Measurements from ENCODE around the gene ANKH. TPM values are rescaled to one million over a fixed set of nuclear protein-coding genes. Genes with fewer than 3 reads are reported as not detected.

The ANKH gene
- polyA plus RNA-seq, 3 donors, result 2.4 to 6.3 (median 3.1) TPM

DNA sequence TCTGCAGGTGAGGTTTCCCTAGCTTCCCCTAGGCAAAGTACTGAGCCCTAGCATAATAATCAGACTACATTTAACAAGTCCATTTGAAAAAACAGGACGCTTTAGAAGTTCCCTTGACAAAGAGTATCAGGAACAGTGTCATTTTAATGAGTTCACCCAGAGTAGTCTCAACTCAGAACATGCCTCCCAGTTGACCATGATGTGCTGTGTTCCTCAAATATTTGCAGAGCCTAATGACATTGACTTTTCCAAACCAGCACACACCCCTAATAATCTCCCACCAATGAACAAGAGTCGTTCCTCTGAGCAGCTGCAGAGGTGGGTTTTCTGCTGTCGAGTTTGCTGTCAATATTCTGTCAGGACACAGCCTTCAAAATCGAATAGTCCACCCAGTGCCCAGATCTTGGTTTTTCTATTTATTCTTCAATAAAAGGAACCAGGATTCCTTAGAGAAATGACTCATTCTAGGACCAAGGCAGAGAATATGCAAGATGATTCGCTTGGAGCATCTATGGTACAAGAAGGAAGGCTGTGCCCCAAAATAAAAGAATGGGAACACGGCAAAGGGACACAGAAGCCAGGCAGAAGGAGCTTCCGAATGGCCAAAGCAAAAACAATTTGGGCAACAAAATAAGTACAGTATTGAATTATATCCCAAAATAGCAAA, 149.5 kb downstream of the ANKH start:
- H3K4me1 Mint-ChIP-seq, result peaks cover 29% of the 10 kb centered on the region
- H3K9me3 Mint-ChIP-seq, result peaks cover 0 to 7% (median 0%) of the 10 kb centered on the region in 7 donors
- Histone ChIP-seq H2AFZ (ENCODE audit: insufficient read depth, low read depth, low read length, poor library complexity, severe bottlenecking) (no peak overlapping the region), H4K20me1 (ENCODE audit: insufficient read depth, low read length) (no peaks in the 10 kb centered on the region), H3K27me3 (ENCODE audit: control insufficient read depth in 2 of 2, insufficient read depth in 2 of 2, low read length in 2 of 2) (no peaks in the 10 kb centered on the region), H3K9ac (ENCODE audit: insufficient read depth, low read length, poor library complexity, severe bottlenecking) (no peak overlapping the region), H3K4me1 (ENCODE audit: control insufficient read depth in 1 of 2, insufficient read depth in 2 of 2, low read length in 2 of 2) (peaks cover 20 to 28% of the 10 kb centered on the region in 2 donors), H3K36me3 (replicated peaks in 1 of 2; ENCODE audit: control insufficient read depth in 1 of 2, insufficient read depth in 2 of 2, low read length in 2 of 2) (no peaks in the 10 kb centered on the region), H3K4me2 (replicated peaks; ENCODE audit: extremely low read depth, low read length, poor library complexity, severe bottlenecking) (no peak overlapping the region), H3K4me3 (replicated peaks in 1 of 3; ENCODE audit: low read depth in 2 of 3, low read length in 3 of 3) (no peak overlapping the region), H3K79me2 (ENCODE audit: insufficient read depth, low read length) (no peaks in the 10 kb centered on the region), H3K9me3 (replicated peaks in 1 of 2; ENCODE audit: control insufficient read depth in 1 of 2, insufficient read depth in 1 of 2, low read length in 2 of 2) (no peaks in the 10 kb centered on the region), H3K27ac (ENCODE audit: low read depth in 1 of 2, low read length in 2 of 2) (no peak overlapping the region)
- no peak overlapping the region for H3K4me3 Mint-ChIP-seq
- intact Hi-C loops (cut with micrococcal nuclease), result loop anchor here in 1 of 2 donors (10.0 kb wide), 1 partner anchor 153 kb away; the partner anchor contains the start of gene ANKH
- H3K27me3 Mint-ChIP-seq (ENCODE audit: low read depth in 3 of 3), result peaks cover 2 to 7% (median 4%) of the 10 kb centered on the region in 3 donors
- DNase-seq, result no peak
- 90% methylated on average over 2 of the region's 7 CpGs for WGBS (ENCODE audit: insufficient coverage)
- TF ChIP-seq, protein P1, sequence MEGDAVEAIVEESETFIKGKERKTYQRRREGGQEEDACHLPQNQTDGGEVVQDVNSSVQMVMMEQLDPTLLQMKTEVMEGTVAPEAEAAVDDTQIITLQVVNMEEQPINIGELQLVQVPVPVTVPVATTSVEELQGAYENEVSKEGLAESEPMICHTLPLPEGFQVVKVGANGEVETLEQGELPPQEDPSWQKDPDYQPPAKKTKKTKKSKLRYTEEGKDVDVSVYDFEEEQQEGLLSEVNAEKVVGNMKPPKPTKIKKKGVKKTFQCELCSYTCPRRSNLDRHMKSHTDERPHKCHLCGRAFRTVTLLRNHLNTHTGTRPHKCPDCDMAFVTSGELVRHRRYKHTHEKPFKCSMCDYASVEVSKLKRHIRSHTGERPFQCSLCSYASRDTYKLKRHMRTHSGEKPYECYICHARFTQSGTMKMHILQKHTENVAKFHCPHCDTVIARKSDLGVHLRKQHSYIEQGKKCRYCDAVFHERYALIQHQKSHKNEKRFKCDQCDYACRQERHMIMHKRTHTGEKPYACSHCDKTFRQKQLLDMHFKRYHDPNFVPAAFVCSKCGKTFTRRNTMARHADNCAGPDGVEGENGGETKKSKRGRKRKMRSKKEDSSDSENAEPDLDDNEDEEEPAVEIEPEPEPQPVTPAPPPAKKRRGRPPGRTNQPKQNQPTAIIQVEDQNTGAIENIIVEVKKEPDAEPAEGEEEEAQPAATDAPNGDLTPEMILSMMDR (IDR thresholded peaks at IDR 0.05), result no peak
- peak overlapping the region in 1 of 7 donors; percentile 61 for H3K27ac Mint-ChIP-seq
- H3K36me3 Mint-ChIP-seq, result peaks cover 0 to 4% of the 10 kb centered on the region in 2 donors

DNA sequence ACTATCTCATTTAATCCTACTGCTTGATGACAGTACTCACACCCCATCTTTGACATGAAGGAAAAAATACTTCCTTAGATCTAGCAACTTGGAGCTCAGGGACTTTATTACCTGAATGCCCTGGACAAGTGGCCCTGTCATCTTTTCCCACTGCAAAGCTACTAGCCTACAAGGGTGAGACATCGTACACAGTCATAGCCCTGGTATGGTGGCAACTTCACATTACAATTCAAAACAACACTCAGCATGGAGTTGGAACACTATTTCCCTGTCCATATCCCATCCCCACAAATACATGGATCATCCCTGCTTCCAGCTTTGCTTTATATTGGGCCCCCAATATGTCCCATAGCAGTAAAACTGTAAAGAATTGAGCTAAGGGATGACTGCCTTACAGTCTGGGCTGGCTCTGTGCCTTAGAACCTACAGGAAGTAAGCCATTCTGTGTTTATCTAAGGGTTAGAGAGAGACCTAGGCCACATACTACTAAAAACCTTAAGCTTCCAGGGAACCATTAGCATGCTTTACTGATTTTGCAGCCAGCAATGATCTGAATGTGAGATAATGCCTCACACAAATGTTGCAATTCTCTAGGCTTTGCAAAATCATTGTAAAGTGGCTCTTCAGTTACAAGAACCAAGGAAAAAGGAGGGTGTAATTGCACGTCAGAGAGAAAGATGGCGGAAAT, 151.2 kb downstream of the ANKH start:
- peaks cover 20 to 27% of the 10 kb centered on the region in 2 donors for H3K4me1 ChIP-seq (ENCODE audit: control insufficient read depth in 1 of 2, insufficient read depth in 2 of 2, low read length in 2 of 2)
- peaks cover 29% of the 10 kb centered on the region for H3K4me1 Mint-ChIP-seq
- intact Hi-C loops (cut with micrococcal nuclease), result loop anchor here in 1 of 2 donors (10.0 kb wide), 1 partner anchor 154 kb away; the partner anchor contains the start of gene ANKH

More for the DNA sequence above, 151.2 kb downstream of the ANKH start:
- H3K4me2 ChIP-seq (replicated peaks; ENCODE audit: extremely low read depth, low read length, poor library complexity, severe bottlenecking), result no peak overlapping the region
- H3K9ac ChIP-seq (ENCODE audit: insufficient read depth, low read length, poor library complexity, severe bottlenecking), result no peak overlapping the region
- no peaks in the 10 kb centered on the region for H3K9me3 ChIP-seq (replicated peaks in 1 of 2; ENCODE audit: control insufficient read depth in 1 of 2, insufficient read depth in 1 of 2, low read length in 2 of 2)
- WGBS (ENCODE audit: insufficient coverage), result 92% methylated on average over 3 of the region's 3 CpGs
- H3K27ac ChIP-seq (ENCODE audit: low read depth in 1 of 2, low read length in 2 of 2), result no peak overlapping the region
- peaks cover 0 to 5% of the 10 kb centered on the region in 2 donors for H3K36me3 ChIP-seq (replicated peaks in 1 of 2; ENCODE audit: control insufficient read depth in 1 of 2, insufficient read depth in 2 of 2, low read length in 2 of 2)
- no peak overlapping the region for H3K4me3 ChIP-seq (replicated peaks in 1 of 3; ENCODE audit: low read depth in 2 of 3, low read length in 3 of 3)
- Mint-ChIP-seq H3K27ac (peak overlapping the region in 1 of 7 donors; percentile 44), H3K36me3 (peaks cover 5 to 14% of the 10 kb centered on the region in 2 donors), H3K4me3 (no peak overlapping the region), H3K27me3 (ENCODE audit: low read depth in 3 of 3) (peaks cover 0 to 7% (median 4%) of the 10 kb centered on the region in 3 donors), H3K9me3 (peaks cover 0 to 7% (median 0%) of the 10 kb centered on the region in 7 donors)
- no peaks in the 10 kb centered on the region for H4K20me1 ChIP-seq (ENCODE audit: insufficient read depth, low read length)
- no peak for DNase-seq
- TF ChIP-seq, protein P1 (IDR thresholded peaks at IDR 0.05), result no peak
- no peaks in the 10 kb centered on the region for H3K79me2 ChIP-seq (ENCODE audit: insufficient read depth, low read length)
- H2AFZ ChIP-seq (ENCODE audit: insufficient read depth, low read depth, low read length, poor library complexity, severe bottlenecking), result no peak overlapping the region
- H3K27me3 ChIP-seq (ENCODE audit: control insufficient read depth in 2 of 2, insufficient read depth in 2 of 2, low read length in 2 of 2), result no peaks in the 10 kb centered on the region
